Measurements from ENCODE around the gene ULK3. TPM values are rescaled to one million over a fixed set of nuclear protein-coding genes. Genes with fewer than 3 reads are reported as not detected.

Gene ULK3
- total RNA-seq, 1 experiment from 2014 or later = 38.9 TPM

- no peak for TF ChIP-seq ARID4B (CRISPR knock-in tag; IDR thresholded peaks at IDR 0.05; ENCODE audit: borderline replicate concordance)
- no peak for TF ChIP-seq CREB1 (CRISPR knock-in tag; IDR thresholded peaks at IDR 0.05)
- TF ChIP-seq CDX4 (CRISPR knock-in tag; IDR thresholded peaks at IDR 0.05; ENCODE audit: borderline replicate concordance) = no peak
- TF ChIP-seq PREB (CRISPR knock-in tag; IDR thresholded peaks at IDR 0.05; ENCODE audit: borderline replicate concordance) = no peak
- TF ChIP-seq NR2C2 (CRISPR knock-in tag; IDR thresholded peaks at IDR 0.05) = no peak
- no peak for TF ChIP-seq ZNF263 (CRISPR knock-in tag; IDR thresholded peaks at IDR 0.05; ENCODE audit: low read depth)
- TF ChIP-seq PRDM15 (CRISPR knock-in tag; IDR thresholded peaks at IDR 0.05) = no peak
- no peak for TF ChIP-seq ZNF671 (CRISPR knock-in tag; IDR thresholded peaks at IDR 0.05)
- TF ChIP-seq ZNF281 (CRISPR knock-in tag; IDR thresholded peaks at IDR 0.05) = no peak
- TF ChIP-seq ZSCAN18 (CRISPR knock-in tag; IDR thresholded peaks at IDR 0.05) = no peak
Observed at GRCh38 chr15:74800559-74801094, 42.3 kb downstream of the ULK3 start (continued).

Data from WTC11 (cell line).